ENCODE data around the gene MRPL52.

- TF ChIP-seq CTCF (IDR thresholded peaks at IDR 0.05) (no peak), ZFX (IDR thresholded peaks at IDR 0.05; ENCODE audit: borderline replicate concordance) (no peak)
These were observed 48.2 kb upstream of the MRPL52 start for GRCh38 chr14:22781301-22781991.
